Testis (tissue), 3 donors: ENCODE measurements around the gene KRT8. TPM values are rescaled to one million over a fixed set of nuclear protein-coding genes. Genes with fewer than 3 reads are reported as not detected.
A peak's percentile ranks its signal among the peaks of the same experiment; 100 is the strongest.

Source experiments
- DNase-seq: peaks from one replicate; pipeline ENCODE4 v3.0.0-alpha.2; 2019
- H3K27ac ChIP-seq, 2 donors: fragments of 200-600 bp; sonication (generic); one replicate each; pipeline ENCODE4 v1.5.1; 2019
- H3K27me3 ChIP-seq: fragments of 200-600 bp; sonication (generic); one replicate; pipeline ENCODE4 v1.5.1; 2019
- H3K36me3 ChIP-seq: fragments of 200-600 bp; sonication (generic); one replicate; pipeline ENCODE4 v1.5.1; 2017; ENCODE audit warnings: low read depth; ENCODE audit errors: missing control alignments
- H3K4me1 ChIP-seq: fragments of 200-600 bp; sonication (generic); one replicate; pipeline ENCODE4 v1.5.1; 2019
- H3K4me3 ChIP-seq, 2 donors: fragments of 200-600 bp; sonication (generic); one replicate each; pipeline ENCODE4 v1.5.1; 2017 to 2019
- H3K9me3 ChIP-seq: fragments of 200-600 bp; sonication (generic); one replicate; pipeline ENCODE4 v1.5.1; 2017
- POLR2A ChIP-seq: fragments of 450-650 bp; IDR thresholded peaks from one replicate; pipeline ENCODE4 v1.6.1; 2017; ENCODE audit warnings: antibody characterized with exemption, mild to moderate bottlenecking, moderate library complexity
- WGBS, 2 donors: methylation state at CpG; one replicate each; pipeline ENCODE4 v1.1.5; 2018; 5-methylcytosine and 5-hydroxymethylcytosine counted together
- intact Hi-C: fragments of 100-400 bp; cut with DNase I; formaldehyde crosslinking; loops from one replicate; pipeline ENCODE4 v1.15.1; 2023; ENCODE audit warnings: low total_unique reads
- polyA plus RNA-seq: library from polyadenylated mRNA; stranded (reverse); fragments of 350-450 nt; fragmentation: Illumina TruSeq; extraction: RNeasy Lipid Tissue Mini Kit (QIAGEN cat#74804); gene quantifications from one replicate; pipeline ENCODE4 v1.2.3, GENCODE V29; 2014; ENCODE audit warnings: low read depth, low replicate concordance; ENCODE audit not compliant: insufficient read depth
- total RNA-seq, 2 donors: library from RNA; depleted of rRNA; stranded (reverse); fragments of >200 nt; gene quantifications; one replicate each; pipeline ENCODE4 v1.2.3, GENCODE V29; 2016
- TF ChIP-seq, protein P1 (sequence below), 3 experiments: fragments of 450-650 bp in 2 of 3; fragments of 200-600 bp in 1 of 3; sonication (generic) in 1 of 3; IDR thresholded peaks; one replicate each; pipeline ENCODE4 v1.5.1; 2016 to 2019; ENCODE audit warnings: antibody characterized with exemption in 3 of 3, mild to moderate bottlenecking in 2 of 3, moderate library complexity in 1 of 3

The KRT8 gene
- total and polyA plus RNA-seq, 3 donors from 2014 or later: 13.2 to 63.0 (median 14.6) TPM

- Histone ChIP-seq H3K27ac (no peak overlapping the region), H3K27me3 (no peaks in the 10 kb centered on the region), H3K36me3 (no peaks in the 10 kb centered on the region), H3K4me3 (no peak overlapping the region), H3K4me1 (peaks cover 6% of the 10 kb centered on the region), H3K9me3 (no peaks in the 10 kb centered on the region)
- TF ChIP-seq POLR2A: no peak
- TF ChIP-seq, protein P1, sequence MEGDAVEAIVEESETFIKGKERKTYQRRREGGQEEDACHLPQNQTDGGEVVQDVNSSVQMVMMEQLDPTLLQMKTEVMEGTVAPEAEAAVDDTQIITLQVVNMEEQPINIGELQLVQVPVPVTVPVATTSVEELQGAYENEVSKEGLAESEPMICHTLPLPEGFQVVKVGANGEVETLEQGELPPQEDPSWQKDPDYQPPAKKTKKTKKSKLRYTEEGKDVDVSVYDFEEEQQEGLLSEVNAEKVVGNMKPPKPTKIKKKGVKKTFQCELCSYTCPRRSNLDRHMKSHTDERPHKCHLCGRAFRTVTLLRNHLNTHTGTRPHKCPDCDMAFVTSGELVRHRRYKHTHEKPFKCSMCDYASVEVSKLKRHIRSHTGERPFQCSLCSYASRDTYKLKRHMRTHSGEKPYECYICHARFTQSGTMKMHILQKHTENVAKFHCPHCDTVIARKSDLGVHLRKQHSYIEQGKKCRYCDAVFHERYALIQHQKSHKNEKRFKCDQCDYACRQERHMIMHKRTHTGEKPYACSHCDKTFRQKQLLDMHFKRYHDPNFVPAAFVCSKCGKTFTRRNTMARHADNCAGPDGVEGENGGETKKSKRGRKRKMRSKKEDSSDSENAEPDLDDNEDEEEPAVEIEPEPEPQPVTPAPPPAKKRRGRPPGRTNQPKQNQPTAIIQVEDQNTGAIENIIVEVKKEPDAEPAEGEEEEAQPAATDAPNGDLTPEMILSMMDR (IDR thresholded peaks at IDR 0.05): no peak
- WGBS, 2 donors: 83 to 85% methylated on average over 4 to 9 of the region's 9 CpGs
- no peak for DNase-seq
- intact Hi-C loops: loop anchor here (5.0 kb wide), 1 partner anchor 280 kb away; no protein-coding TSS in a partner anchor
Measured at GRCh38 chr12:52867642-52868041, 37.2 kb downstream of the KRT8 start.

- Histone ChIP-seq H3K27ac (no peak overlapping the region), H3K27me3 (no peaks in the 10 kb centered on the region), H3K4me3 (no peak overlapping the region), H3K4me1 (peaks cover 6% of the 10 kb centered on the region), H3K36me3 (no peaks in the 10 kb centered on the region), H3K9me3 (no peaks in the 10 kb centered on the region)
- intact Hi-C loops: loop anchor here (5.0 kb wide), 1 partner anchor 280 kb away; no protein-coding TSS in a partner anchor
- TF ChIP-seq, protein P1 (IDR thresholded peaks at IDR 0.05): no peak
- TF ChIP-seq POLR2A: no peak
- 90 to 95% methylated on average over 5 of the region's 5 CpGs for WGBS, 2 donors
- DNase-seq: no peak
Measured at GRCh38 chr12:52867152-52867551, 37.7 kb downstream of the KRT8 start.

DNA sequence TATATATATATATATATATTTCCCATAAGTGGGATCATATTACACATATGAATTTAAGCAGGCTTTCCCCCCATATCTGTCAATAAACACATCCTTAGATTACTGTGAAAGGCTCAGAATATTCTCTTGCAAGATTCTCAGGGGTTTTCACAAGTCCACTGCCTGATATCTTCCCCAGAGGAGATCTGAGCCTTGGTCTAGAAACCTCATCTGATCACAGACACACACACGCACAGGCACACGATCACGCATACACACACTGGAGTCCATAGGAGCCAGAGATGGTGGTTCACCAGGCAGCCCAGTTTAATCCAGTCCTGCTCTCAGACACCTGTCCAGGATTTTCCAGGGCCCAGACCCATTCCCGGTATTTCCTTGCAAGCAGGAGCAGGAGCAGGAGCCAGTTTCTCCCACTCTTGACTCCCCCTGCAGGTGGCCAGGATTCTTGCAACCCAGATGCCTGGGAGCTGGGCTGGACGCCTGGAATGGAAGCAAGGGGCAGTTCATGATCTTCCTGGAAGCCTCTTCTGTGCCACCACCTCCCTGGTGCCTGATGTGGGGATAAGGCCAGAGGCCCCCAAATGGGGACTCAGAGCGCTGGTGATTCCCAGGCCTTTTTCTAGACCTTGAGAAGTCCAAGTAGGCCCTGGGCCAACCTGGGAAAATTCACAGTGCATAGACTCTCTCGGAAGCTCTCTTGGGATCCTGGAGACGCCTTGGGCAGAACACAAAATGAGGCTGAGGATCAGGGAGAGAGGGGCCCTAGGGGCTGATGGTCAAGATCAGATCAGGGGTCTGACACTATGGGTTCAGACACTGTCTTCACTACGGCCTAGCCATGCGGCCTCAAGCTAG lies 39.6 kb downstream of the KRT8 start:
- no peak for TF ChIP-seq POLR2A
- TF ChIP-seq, protein P1 (IDR thresholded peaks at IDR 0.05): peak; percentile 45 to 73 (median 70)
- Histone ChIP-seq H3K4me3 (no peak overlapping the region), H3K27me3 (no peaks in the 10 kb centered on the region), H3K36me3 (no peaks in the 10 kb centered on the region), H3K4me1 (no peaks in the 10 kb centered on the region), H3K27ac (no peak overlapping the region), H3K9me3 (no peaks in the 10 kb centered on the region)
- intact Hi-C loops: loop anchor here (5.0 kb wide), 1 partner anchor 278 kb away; no protein-coding TSS in a partner anchor
- 54 to 57% methylated on average over 10 of the region's 10 CpGs for WGBS, 2 donors
- peak; percentile 77 for DNase-seq

DNA sequence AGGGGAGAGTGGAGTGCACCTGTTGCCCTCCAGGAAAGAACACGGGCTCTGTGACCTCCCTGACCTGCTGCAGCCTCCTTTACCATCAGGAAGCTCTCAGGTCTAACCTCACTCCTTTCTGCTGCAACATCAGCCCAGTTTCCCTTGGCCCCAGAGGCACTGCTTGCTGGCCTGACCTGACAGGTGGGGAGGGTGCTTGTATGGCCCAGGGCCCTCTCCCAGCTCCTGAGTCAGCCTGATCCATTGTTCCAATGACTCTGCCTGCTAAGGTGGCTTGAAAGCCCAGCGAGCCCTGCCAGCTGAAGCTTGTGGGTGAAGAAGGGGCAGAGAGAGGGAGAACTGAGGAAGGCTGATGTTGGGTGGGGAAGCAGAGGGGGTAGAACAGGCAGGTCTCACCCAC lies 42.9 kb downstream of the KRT8 start:
- H3K36me3 ChIP-seq: no peaks in the 10 kb centered on the region
- TF ChIP-seq POLR2A: no peak
- TF ChIP-seq, protein P1 (IDR thresholded peaks at IDR 0.05): no peak
- 88 to 100% methylated on average over 1 to 2 of the region's 2 CpGs for WGBS, 2 donors
- no peaks in the 10 kb centered on the region for H3K9me3 ChIP-seq
- intact Hi-C loops: no loop called here
- no peaks in the 10 kb centered on the region for H3K4me1 ChIP-seq
- no peak overlapping the region for H3K4me3 ChIP-seq
- DNase-seq: no peak
- H3K27me3 ChIP-seq: no peaks in the 10 kb centered on the region
- H3K27ac ChIP-seq: no peak overlapping the region
